ENCODE results near the gene SLC2A9. TPM values are rescaled to one million over a fixed set of nuclear protein-coding genes. Genes with fewer than 3 reads are reported as not detected.

Gene SLC2A9
- total and polyA plus RNA-seq, 2 of the 8 experiments (the other 6 are each of a cell fraction or from before 2014, with no cell fraction given), result 0.20 to 0.26 TPM

GRCh38 chr4:9988933-9989332 is 32.4 kb downstream of the SLC2A9 start (continued):
- TF ChIP-seq CHD7 (IDR thresholded peaks at IDR 0.05; ENCODE audit: insufficient replicate concordance, low read length) (no peak), E2F6 (IDR thresholded peaks at IDR 0.05) (no peak), TCF12 (IDR thresholded peaks at IDR 0.05; ENCODE audit: low read depth, low read length) (no peak), CTCF (IDR thresholded peaks at IDR 0.05; ENCODE audit: control extremely low read depth in 1 of 3, insufficient read depth in 1 of 3, low read depth in 1 of 3, low read length in 3 of 3) (no peak), RFX5 (IDR thresholded peaks at IDR 0.05; ENCODE audit: borderline replicate concordance, low read depth, low read length) (no peak), CBX5 (IDR thresholded peaks at IDR 0.05; ENCODE audit: low read depth, low read length) (no peak), RXRA (IDR thresholded peaks at IDR 0.05; ENCODE audit: insufficient read depth, low read depth, low read length) (no peak), POLR2A (IDR thresholded peaks at IDR 0.05; ENCODE audit: control extremely low read depth in 1 of 2, low read depth in 2 of 2, low read length in 2 of 2) (no peak), FOSL1 (IDR thresholded peaks at IDR 0.05; ENCODE audit: insufficient read depth, low read depth, low read length) (no peak)
